Activated CD8-positive, alpha-beta T cell treated with anti-CD3 and anti-CD28 coated beads for 36 hours (primary cell): Measurements from ENCODE around the gene C4orf46. TPM values are rescaled to one million over a fixed set of nuclear protein-coding genes. Genes with fewer than 3 reads are reported as not detected.

Experiments
- ATAC-seq: fragments of 200-7000 bp; cut with Tn5 transposase; one replicate; pipeline ENCODE4 v1.10.0; 2021; ENCODE audit warnings: mild to moderate bottlenecking, moderate library complexity
- CTCF ChIA-PET: fragments of 350-600 bp; sonication (Branson Sonifier 250); formaldehyde crosslinking; loops from one replicate; lab custom pipeline; 2021; ENCODE audit warnings: antibody characterized with exemption; lab: Charles Lee
- POLR2A ChIA-PET: fragments of 350-600 bp; sonication (Branson Sonifier 250); formaldehyde crosslinking; loops from one replicate; lab custom pipeline; 2021; ENCODE audit warnings: antibody characterized with exemption; lab: Charles Lee
- DNase-seq: peaks from one replicate; pipeline ENCODE4 v3.0.0-alpha.2; 2020
- H3K27ac Mint-ChIP-seq: one replicate; pipeline ENCODE4 v1.8.0; 2021; ENCODE audit warnings: mild to moderate bottlenecking, mixed read lengths
- H3K27me3 Mint-ChIP-seq: one replicate; pipeline ENCODE4 v1.8.0; 2021; ENCODE audit warnings: mixed read lengths
- H3K36me3 Mint-ChIP-seq: one replicate; pipeline ENCODE4 v1.8.0; 2021; ENCODE audit warnings: low read depth, mixed read lengths
- H3K4me1 Mint-ChIP-seq: one replicate; pipeline ENCODE4 v1.8.0; 2021; ENCODE audit warnings: low read depth, mixed read lengths
- H3K4me3 Mint-ChIP-seq: one replicate; pipeline ENCODE4 v1.8.0; 2021; ENCODE audit warnings: mild to moderate bottlenecking, moderate library complexity, mixed read lengths
- H3K9me3 Mint-ChIP-seq: one replicate; pipeline ENCODE4 v1.8.0; 2021; ENCODE audit warnings: mixed read lengths
- CTCF ChIP-seq: fragments of 200-600 bp; IDR thresholded peaks from one replicate; pipeline ENCODE4 v1.8.0; 2022; ENCODE audit warnings: antibody characterized with exemption, mild to moderate bottlenecking
- intact Hi-C: fragments of 100-400 bp; cut with micrococcal nuclease; formaldehyde crosslinking; loops from one replicate; pipeline ENCODE4 v1.10.0; 2022
- total RNA-seq, 2 experiments: library from RNA; stranded (reverse); gene quantifications; one replicate each; pipeline ENCODE4 v1.2.3, GENCODE V29; 2021

C4orf46 gene
- total RNA-seq, 2 experiments from 2014 or later: 17.7 to 19.0 TPM

- ATAC-seq (no peak), DNase-seq (no peak)
- H3K36me3 Mint-ChIP-seq: no peaks in the 10 kb centered on the region
- no peak overlapping the region for H3K4me3 Mint-ChIP-seq
- no peak overlapping the region for H3K27ac Mint-ChIP-seq
- intact Hi-C loops: no loop called here
- no peaks in the 10 kb centered on the region for H3K9me3 Mint-ChIP-seq
- no peaks in the 10 kb centered on the region for H3K27me3 Mint-ChIP-seq
- no peak for TF ChIP-seq CTCF
- H3K4me1 Mint-ChIP-seq: no peaks in the 10 kb centered on the region
- POLR2A ChIA-PET: no interaction called here
- CTCF ChIA-PET: no interaction called here
Observed at GRCh38 chr4:158622251-158622650, 49.4 kb downstream of the C4orf46 start.

GRCh38 chr4:158621729-158622128 lies 50.0 kb downstream of the C4orf46 start:
- no peak for TF ChIP-seq CTCF
- Mint-ChIP-seq H3K36me3 (no peaks in the 10 kb centered on the region), H3K27ac (no peak overlapping the region), H3K27me3 (no peaks in the 10 kb centered on the region), H3K4me1 (no peaks in the 10 kb centered on the region), H3K4me3 (no peak overlapping the region), H3K9me3 (no peaks in the 10 kb centered on the region)
- intact Hi-C loops: no loop called here
- DNase-seq (no peak), ATAC-seq (no peak)
- ChIA-PET POLR2A (no interaction called here), CTCF (no interaction called here)

- Mint-ChIP-seq H3K9me3 (no peaks in the 10 kb centered on the region), H3K4me1 (no peaks in the 10 kb centered on the region), H3K4me3 (no peak overlapping the region), H3K27ac (no peak overlapping the region), H3K27me3 (peaks cover 8% of the 10 kb centered on the region), H3K36me3 (no peaks in the 10 kb centered on the region)
- CTCF ChIA-PET: no interaction called here
- no peak for DNase-seq
- POLR2A ChIA-PET: no interaction called here
- intact Hi-C loops: no loop called here
- no peak for ATAC-seq
- TF ChIP-seq CTCF: no peak
Observed at GRCh38 chr4:158617956-158618355, 53.7 kb downstream of the C4orf46 start.

Other genes with a start within 250 kb of the C4orf46 start
- gene RXFP1, start 150.0 kb downstream of the C4orf46 start, total RNA-seq: not detected
- gene ETFDH, start 409 bp upstream of the C4orf46 start, total RNA-seq: 10 to 100 TPM; 28.8 to 31.6 TPM
- 10 to 100 TPM; 66.5 to 69.3 TPM for gene PPID, start 51.5 kb upstream of the C4orf46 start, total RNA-seq
- 10 to 100 TPM; 11.2 to 11.7 TPM for gene FNIP2, start 97.1 kb upstream of the C4orf46 start, total RNA-seq